Measurements from ENCODE around the gene CKB.

The CKB gene

DNA sequence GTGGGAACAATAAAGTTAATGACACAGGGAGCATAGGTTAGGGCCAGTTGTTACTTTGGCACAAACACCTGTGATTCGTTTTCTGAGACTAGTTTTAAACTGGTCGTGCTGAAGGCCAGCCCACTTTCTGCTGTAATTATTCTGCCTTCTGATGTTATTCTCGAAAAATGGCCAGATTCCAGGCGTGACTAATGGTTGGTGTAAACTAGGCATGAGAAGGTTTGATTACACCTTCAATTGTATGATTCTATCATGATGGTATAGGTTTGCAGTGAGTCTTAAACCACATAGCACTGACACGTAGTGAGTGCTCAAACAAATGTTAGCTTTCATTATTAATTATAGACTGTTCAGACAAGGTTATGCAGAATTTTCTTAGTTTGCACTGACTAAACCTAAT lies 39.0 kb downstream of the CKB start:
- H3K4me3 ChIP-seq (ENCODE audit: low read depth, low read length): no peak overlapping the region
- TF ChIP-seq, protein P1, sequence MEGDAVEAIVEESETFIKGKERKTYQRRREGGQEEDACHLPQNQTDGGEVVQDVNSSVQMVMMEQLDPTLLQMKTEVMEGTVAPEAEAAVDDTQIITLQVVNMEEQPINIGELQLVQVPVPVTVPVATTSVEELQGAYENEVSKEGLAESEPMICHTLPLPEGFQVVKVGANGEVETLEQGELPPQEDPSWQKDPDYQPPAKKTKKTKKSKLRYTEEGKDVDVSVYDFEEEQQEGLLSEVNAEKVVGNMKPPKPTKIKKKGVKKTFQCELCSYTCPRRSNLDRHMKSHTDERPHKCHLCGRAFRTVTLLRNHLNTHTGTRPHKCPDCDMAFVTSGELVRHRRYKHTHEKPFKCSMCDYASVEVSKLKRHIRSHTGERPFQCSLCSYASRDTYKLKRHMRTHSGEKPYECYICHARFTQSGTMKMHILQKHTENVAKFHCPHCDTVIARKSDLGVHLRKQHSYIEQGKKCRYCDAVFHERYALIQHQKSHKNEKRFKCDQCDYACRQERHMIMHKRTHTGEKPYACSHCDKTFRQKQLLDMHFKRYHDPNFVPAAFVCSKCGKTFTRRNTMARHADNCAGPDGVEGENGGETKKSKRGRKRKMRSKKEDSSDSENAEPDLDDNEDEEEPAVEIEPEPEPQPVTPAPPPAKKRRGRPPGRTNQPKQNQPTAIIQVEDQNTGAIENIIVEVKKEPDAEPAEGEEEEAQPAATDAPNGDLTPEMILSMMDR (IDR thresholded peaks at IDR 0.05; ENCODE audit: control insufficient read depth, extremely low read depth, insufficient read depth): no peak
- peak; percentile 38 for DNase-seq (ENCODE audit: low read depth)

DNA sequence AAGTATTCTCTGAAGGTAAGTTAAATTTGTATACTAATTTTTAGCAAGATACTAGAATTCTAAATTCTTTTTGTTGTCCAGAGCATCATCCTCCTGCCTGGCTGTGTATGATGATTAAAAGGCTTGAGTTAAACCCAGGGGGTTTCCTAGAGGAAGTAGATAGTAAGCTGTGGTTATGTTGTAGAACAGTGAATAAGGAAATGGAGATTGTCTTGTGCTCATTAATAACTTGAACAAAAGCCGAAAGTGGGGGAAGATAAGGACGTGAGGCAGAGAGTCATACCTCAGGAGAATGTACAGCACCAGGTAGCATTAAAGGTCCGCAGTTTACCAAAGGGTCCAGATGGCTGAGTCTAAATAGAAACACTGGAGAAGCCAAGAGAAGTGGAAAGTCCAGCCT lies 42.0 kb downstream of the CKB start:
- no peak overlapping the region for H3K4me3 ChIP-seq (ENCODE audit: low read depth, low read length)
- TF ChIP-seq, protein P1 (IDR thresholded peaks at IDR 0.05; ENCODE audit: control insufficient read depth, extremely low read depth, insufficient read depth): no peak
- no peak for DNase-seq (ENCODE audit: low read depth)

DNA sequence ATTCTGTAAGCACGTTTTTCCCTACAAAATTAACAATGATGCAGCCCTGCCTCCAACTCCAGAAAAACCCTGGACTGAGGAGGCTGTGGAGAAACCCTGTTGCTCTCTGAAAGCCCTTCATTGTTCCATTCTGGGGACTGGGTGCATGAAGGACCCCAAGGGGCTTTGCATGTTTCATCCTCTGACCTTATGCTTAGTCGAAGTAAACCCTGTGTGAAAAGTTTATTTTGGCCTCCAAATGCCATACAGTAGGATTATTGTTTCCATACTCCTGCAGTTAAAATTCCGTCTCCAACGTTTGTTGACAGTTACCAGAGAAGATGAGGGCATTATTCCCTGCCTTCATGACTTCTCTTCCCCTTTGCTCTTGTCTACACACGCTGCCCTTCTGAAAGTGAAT lies 46.0 kb downstream of the CKB start:
- no peak for DNase-seq (ENCODE audit: low read depth)
- H3K4me3 ChIP-seq (ENCODE audit: low read depth, low read length): no peak overlapping the region
- TF ChIP-seq, protein P1 (IDR thresholded peaks at IDR 0.05; ENCODE audit: control insufficient read depth, extremely low read depth, insufficient read depth): no peak

DNA sequence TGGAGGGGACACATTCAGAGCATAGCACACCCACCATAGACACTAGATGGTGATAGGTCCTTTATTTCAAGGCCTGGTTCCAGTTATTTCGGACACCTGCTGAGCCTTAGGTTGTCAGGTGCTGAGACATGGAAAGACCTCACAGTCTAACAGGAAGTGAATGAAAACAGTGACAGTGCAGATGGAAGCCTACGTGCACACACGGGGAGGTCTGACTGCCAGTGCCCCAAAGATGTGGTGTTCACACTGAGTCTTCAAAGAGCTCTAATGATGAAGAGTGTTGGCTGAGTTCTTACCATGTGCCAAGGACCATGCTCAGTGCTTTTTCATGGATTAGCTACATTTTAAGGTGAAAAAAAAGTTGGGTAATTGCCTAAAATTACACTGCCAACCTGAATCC lies 46.6 kb downstream of the CKB start:
- TF ChIP-seq, protein P1 (IDR thresholded peaks at IDR 0.05; ENCODE audit: control insufficient read depth, extremely low read depth, insufficient read depth): no peak
- H3K4me3 ChIP-seq (ENCODE audit: low read depth, low read length): no peak overlapping the region
- DNase-seq (ENCODE audit: low read depth): no peak

DNA sequence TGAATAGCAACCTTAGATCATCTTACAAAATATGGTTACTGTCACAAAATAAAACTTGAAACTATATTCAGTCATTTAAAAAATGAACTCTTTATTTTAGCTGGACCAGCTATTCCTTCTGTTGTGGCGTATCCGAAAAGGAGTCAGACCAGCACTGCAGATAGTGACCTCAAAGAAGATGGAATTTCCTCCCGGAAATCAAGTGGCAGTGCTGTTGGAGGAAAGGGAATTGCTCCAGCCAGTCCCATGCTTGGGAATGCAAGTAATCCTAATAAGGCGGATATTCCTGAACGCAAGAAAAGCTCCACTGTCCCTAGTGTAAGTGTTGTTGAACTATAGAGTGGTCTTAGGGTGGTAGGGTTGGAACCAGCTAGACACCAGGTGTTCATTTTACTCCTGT lies 47.7 kb downstream of the CKB start:
- DNase-seq (ENCODE audit: low read depth): no peak
- TF ChIP-seq, protein P1 (IDR thresholded peaks at IDR 0.05; ENCODE audit: control insufficient read depth, extremely low read depth, insufficient read depth): no peak
- no peak overlapping the region for H3K4me3 ChIP-seq (ENCODE audit: low read depth, low read length)

DNA sequence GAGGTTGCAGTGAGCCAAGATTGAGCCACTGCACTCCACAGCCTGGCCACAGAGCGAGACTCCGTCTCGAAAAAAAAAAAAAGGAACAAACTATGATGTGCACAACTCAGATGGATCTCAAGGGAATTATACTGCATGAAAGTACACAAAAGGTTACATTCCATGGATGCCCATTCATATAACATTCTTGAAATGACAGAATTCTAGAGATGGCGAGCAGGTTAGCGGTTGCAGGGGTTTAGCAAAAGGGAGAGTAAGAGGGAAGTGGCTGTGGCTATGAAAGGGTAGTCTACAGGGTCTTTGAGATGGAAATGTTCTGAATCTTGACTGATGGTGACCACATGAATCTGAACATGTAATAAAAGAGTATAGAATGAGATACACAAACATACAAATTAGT lies 49.7 kb downstream of the CKB start:
- no peak overlapping the region for H3K4me3 ChIP-seq (ENCODE audit: low read depth, low read length)
- DNase-seq (ENCODE audit: low read depth): no peak
- TF ChIP-seq, protein P1 (IDR thresholded peaks at IDR 0.05; ENCODE audit: control insufficient read depth, extremely low read depth, insufficient read depth): no peak
